Activated CD8-positive, alpha-beta T cell treated with anti-CD3 and anti-CD28 coated beads for 36 hours (primary cell): Measurements from ENCODE around the gene RASL12. TPM values are rescaled to one million over a fixed set of nuclear protein-coding genes. Genes with fewer than 3 reads are reported as not detected.

Experiments used
- ATAC-seq: fragments of 200-7000 bp; cut with Tn5 transposase; one replicate; pipeline ENCODE4 v1.10.0; 2021; ENCODE audit warnings: mild to moderate bottlenecking, moderate library complexity
- CTCF ChIA-PET: fragments of 350-600 bp; sonication (Branson Sonifier 250); formaldehyde crosslinking; loops from one replicate; lab custom pipeline; 2021; ENCODE audit warnings: antibody characterized with exemption; lab: Charles Lee
- POLR2A ChIA-PET: fragments of 350-600 bp; sonication (Branson Sonifier 250); formaldehyde crosslinking; loops from one replicate; lab custom pipeline; 2021; ENCODE audit warnings: antibody characterized with exemption; lab: Charles Lee
- DNase-seq: peaks from one replicate; pipeline ENCODE4 v3.0.0-alpha.2; 2020
- H3K27ac Mint-ChIP-seq: one replicate; pipeline ENCODE4 v1.8.0; 2021; ENCODE audit warnings: mild to moderate bottlenecking, mixed read lengths
- H3K27me3 Mint-ChIP-seq: one replicate; pipeline ENCODE4 v1.8.0; 2021; ENCODE audit warnings: mixed read lengths
- H3K36me3 Mint-ChIP-seq: one replicate; pipeline ENCODE4 v1.8.0; 2021; ENCODE audit warnings: low read depth, mixed read lengths
- H3K4me1 Mint-ChIP-seq: one replicate; pipeline ENCODE4 v1.8.0; 2021; ENCODE audit warnings: low read depth, mixed read lengths
- H3K4me3 Mint-ChIP-seq: one replicate; pipeline ENCODE4 v1.8.0; 2021; ENCODE audit warnings: mild to moderate bottlenecking, moderate library complexity, mixed read lengths
- H3K9me3 Mint-ChIP-seq: one replicate; pipeline ENCODE4 v1.8.0; 2021; ENCODE audit warnings: mixed read lengths
- intact Hi-C: fragments of 100-400 bp; cut with micrococcal nuclease; formaldehyde crosslinking; loops from one replicate; pipeline ENCODE4 v1.10.0; 2022
- total RNA-seq, 2 experiments: library from RNA; stranded (reverse); gene quantifications; one replicate each; pipeline ENCODE4 v1.2.3, GENCODE V29; 2021
- TF ChIP-seq, protein P1 (sequence below): fragments of 200-600 bp; IDR thresholded peaks from one replicate; pipeline ENCODE4 v1.8.0; 2022; ENCODE audit warnings: antibody characterized with exemption, mild to moderate bottlenecking

RASL12 gene
- total RNA-seq, 2 experiments from 2014 or later, result not detected

DNA sequence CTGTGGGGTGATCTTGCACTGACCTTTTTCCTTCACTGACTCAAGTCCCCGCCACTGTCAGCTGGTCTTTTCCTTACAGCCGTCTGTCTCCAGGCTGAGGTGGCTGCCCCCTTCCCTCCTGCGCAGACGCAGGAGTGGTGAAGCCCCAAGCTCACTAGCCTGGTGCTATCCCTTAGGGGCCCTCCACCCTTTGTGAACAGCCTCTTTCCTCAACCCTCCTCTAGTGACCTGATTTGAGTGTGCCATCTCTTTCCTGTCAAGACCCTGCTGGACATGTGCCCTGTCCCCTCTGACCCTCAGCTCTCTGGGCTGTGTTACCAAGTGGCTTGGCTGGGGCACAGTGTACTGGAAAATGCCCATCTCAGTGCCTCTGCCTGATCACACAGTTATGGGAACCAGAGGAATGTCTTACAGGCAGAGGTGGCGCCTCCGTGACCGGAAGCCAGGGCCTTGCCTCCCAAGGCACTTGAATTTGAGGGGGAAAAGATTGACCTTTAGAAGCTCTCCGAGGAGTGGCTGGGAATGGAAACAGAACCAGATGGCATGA, 17.5 kb upstream of the RASL12 start:
- ChIA-PET CTCF (interaction anchor here (1.4 to 3.5 kb wide), 4 partner anchors 23 to 213 kb away, joined by 3 to 17 read pairs (median 4); no protein-coding TSS in a partner anchor), POLR2A (interaction anchor here (1.3 kb wide), 1 partner anchor 214 kb away, joined by 4 read pairs; no protein-coding TSS in a partner anchor)
- intact Hi-C loops, result no loop called here
- no peak overlapping the region for H3K27ac Mint-ChIP-seq
- DNase-seq, result no peak
- H3K4me1 Mint-ChIP-seq, result peaks cover 18% of the 10 kb centered on the region
- H3K9me3 Mint-ChIP-seq, result no peaks in the 10 kb centered on the region
- H3K27me3 Mint-ChIP-seq, result peaks cover 21% of the 10 kb centered on the region
- no peaks in the 10 kb centered on the region for H3K36me3 Mint-ChIP-seq
- TF ChIP-seq, protein P1, sequence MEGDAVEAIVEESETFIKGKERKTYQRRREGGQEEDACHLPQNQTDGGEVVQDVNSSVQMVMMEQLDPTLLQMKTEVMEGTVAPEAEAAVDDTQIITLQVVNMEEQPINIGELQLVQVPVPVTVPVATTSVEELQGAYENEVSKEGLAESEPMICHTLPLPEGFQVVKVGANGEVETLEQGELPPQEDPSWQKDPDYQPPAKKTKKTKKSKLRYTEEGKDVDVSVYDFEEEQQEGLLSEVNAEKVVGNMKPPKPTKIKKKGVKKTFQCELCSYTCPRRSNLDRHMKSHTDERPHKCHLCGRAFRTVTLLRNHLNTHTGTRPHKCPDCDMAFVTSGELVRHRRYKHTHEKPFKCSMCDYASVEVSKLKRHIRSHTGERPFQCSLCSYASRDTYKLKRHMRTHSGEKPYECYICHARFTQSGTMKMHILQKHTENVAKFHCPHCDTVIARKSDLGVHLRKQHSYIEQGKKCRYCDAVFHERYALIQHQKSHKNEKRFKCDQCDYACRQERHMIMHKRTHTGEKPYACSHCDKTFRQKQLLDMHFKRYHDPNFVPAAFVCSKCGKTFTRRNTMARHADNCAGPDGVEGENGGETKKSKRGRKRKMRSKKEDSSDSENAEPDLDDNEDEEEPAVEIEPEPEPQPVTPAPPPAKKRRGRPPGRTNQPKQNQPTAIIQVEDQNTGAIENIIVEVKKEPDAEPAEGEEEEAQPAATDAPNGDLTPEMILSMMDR, result no peak
- no peak overlapping the region for H3K4me3 Mint-ChIP-seq
- ATAC-seq, result no peak

GRCh38 chr15:65084500-65085206, 16.9 kb upstream of the RASL12 start:
- no peak overlapping the region for H3K4me3 Mint-ChIP-seq
- peaks cover 18% of the 10 kb centered on the region for H3K4me1 Mint-ChIP-seq
- peaks cover 21% of the 10 kb centered on the region for H3K27me3 Mint-ChIP-seq
- DNase-seq (no peak), ATAC-seq (no peak)
- H3K9me3 Mint-ChIP-seq, result no peaks in the 10 kb centered on the region
- ChIA-PET POLR2A (interaction anchor here (1.3 kb wide), 1 partner anchor 215 kb away, joined by 4 read pairs; no protein-coding TSS in a partner anchor), CTCF (interaction anchor here (0.8 to 3.5 kb wide), 6 partner anchors 10 to 66 kb away, joined by 3 to 17 read pairs (median 3); no protein-coding TSS in a partner anchor)
- H3K27ac Mint-ChIP-seq, result no peak overlapping the region
- TF ChIP-seq, protein P1, result no peak
- intact Hi-C loops, result no loop called here
- H3K36me3 Mint-ChIP-seq, result no peaks in the 10 kb centered on the region

GRCh38 chr15:65083262-65083701, 15.5 kb upstream of the RASL12 start:
- H3K9me3 Mint-ChIP-seq, result no peaks in the 10 kb centered on the region
- ATAC-seq (no peak), DNase-seq (no peak)
- intact Hi-C loops, result no loop called here
- TF ChIP-seq, protein P1, result no peak
- peaks cover 18% of the 10 kb centered on the region for H3K4me1 Mint-ChIP-seq
- CTCF ChIA-PET, result interaction anchor here (1.2 to 1.3 kb wide), 3 partner anchors 15 to 28 kb away, joined by 3 read pairs; partner anchors contain the start of gene RASL12
- H3K36me3 Mint-ChIP-seq, result no peaks in the 10 kb centered on the region
- no peak overlapping the region for H3K27ac Mint-ChIP-seq
- no peak overlapping the region for H3K4me3 Mint-ChIP-seq
- POLR2A ChIA-PET, result no interaction called here
- H3K27me3 Mint-ChIP-seq, result peaks cover 29% of the 10 kb centered on the region

GRCh38 chr15:65082303-65082953, 14.6 kb upstream of the RASL12 start:
- intact Hi-C loops, result no loop called here
- peak; percentile 58 for DNase-seq
- peak overlapping the region; percentile 13 for H3K4me3 Mint-ChIP-seq
- H3K9me3 Mint-ChIP-seq, result no peaks in the 10 kb centered on the region
- H3K36me3 Mint-ChIP-seq, result no peaks in the 10 kb centered on the region
- peak overlapping the region; percentile 51 for H3K27ac Mint-ChIP-seq
- CTCF ChIA-PET, result interaction anchor here (1.2 to 1.3 kb wide), 3 partner anchors 15 to 28 kb away, joined by 3 read pairs; partner anchors contain the start of gene RASL12
- peak; percentile 72 for ATAC-seq
- TF ChIP-seq, protein P1, result no peak
- peaks cover 37% of the 10 kb centered on the region for H3K27me3 Mint-ChIP-seq
- H3K4me1 Mint-ChIP-seq, result peaks cover 21% of the 10 kb centered on the region
- POLR2A ChIA-PET, result no interaction called here
